Endothelial cell of umbilical vein (primary cell): ENCODE results near the gene TMEM138. TPM values are rescaled to one million over a fixed set of nuclear protein-coding genes. Genes with fewer than 3 reads are reported as not detected.

Source experiments
- BruUV-seq: library from RNA; stranded (reverse); fragments of 400-500 nt; replicated peaks from 2 replicates; lab custom pipeline; 2021; lab: Mats Ljungman, UMichigan
- CTCF ChIA-PET: fragments of 300-600, 350-600 bp; sonication (Branson Sonifier 250); formaldehyde crosslinking; loops from one replicate; lab custom pipeline; 2021; ENCODE audit warnings: antibody characterized with exemption, inconsistent platforms; lab: Charles Lee
- POLR2A ChIA-PET: fragments of 300-600, 350-600 bp; sonication (Branson Sonifier 250); formaldehyde crosslinking; loops from one replicate; lab custom pipeline; 2021; ENCODE audit warnings: antibody characterized with exemption, inconsistent platforms; lab: Charles Lee
- DNase-seq: peaks from one replicate; pipeline ENCODE4 v3.0.0-alpha.2; 2011; ENCODE audit warnings: low read depth, low spot score
- FAIRE-seq: peaks from 2 replicates; lab custom pipeline; 2011; peaks lifted over from hg19 to GRCh38; lab: Jason Lieb, UNC
- H2AFZ ChIP-seq: 2 replicates; pipeline ENCODE4 v1.6.0; 2012; ENCODE audit warnings: low read depth, low read length, control low read depth, inconsistent platforms
- H3K27ac ChIP-seq: 2 replicates; pipeline ENCODE4 v1.5.1; 2011; ENCODE audit warnings: low read depth, mild to moderate bottlenecking, control low read depth, low read length, moderate library complexity; ENCODE audit not compliant: insufficient read depth
- H3K27me3 ChIP-seq, 2 experiments: 2 replicates each; pipeline versions ENCODE4 v1.6.0 to v1.6.1; 2011; ENCODE audit warnings: low read length in 2 of 2, mixed read lengths in 1 of 2; ENCODE audit not compliant: control insufficient read depth in 2 of 2, insufficient read depth in 2 of 2
- H3K36me3 ChIP-seq, 2 experiments: 2 replicates in 1 of 2; 3 replicates in 1 of 2; pipeline ENCODE4 v1.5.1; 2011; ENCODE audit warnings: low read length in 2 of 2, mild to moderate bottlenecking in 1 of 2, moderate library complexity in 1 of 2; ENCODE audit not compliant: control insufficient read depth in 2 of 2, insufficient read depth in 2 of 2; ENCODE audit errors: extremely low read depth in 1 of 2
- H3K4me1 ChIP-seq: 3 replicates; pipeline ENCODE4 v1.5.1; 2011; ENCODE audit warnings: mild to moderate bottlenecking, low read length; ENCODE audit not compliant: control insufficient read depth, insufficient read depth; ENCODE audit errors: extremely low read depth
- H3K4me2 ChIP-seq: 2 replicates; pipeline ENCODE4 v1.6.1; 2011; ENCODE audit warnings: low read length, control low read depth, mixed read lengths; ENCODE audit not compliant: insufficient read depth
- H3K4me3 ChIP-seq, 3 experiments: fragments of 200-600 bp in 1 of 3; sonication (generic), shearing (Covaris generic) in 1 of 3; replicated peaks in 1 of 3; 2 replicates each; pipeline ENCODE4 v1.5.1; 2011 to 2016; ENCODE audit warnings: control low read depth in 3 of 3, low read length in 3 of 3, mild to moderate bottlenecking in 2 of 3, inconsistent platforms in 1 of 3, low read depth in 1 of 3, moderate library complexity in 1 of 3; ENCODE audit not compliant: insufficient read depth in 1 of 3
- H3K79me2 ChIP-seq: 2 replicates; pipeline ENCODE4 v1.6.0; 2012; ENCODE audit warnings: low read length, inconsistent platforms; ENCODE audit not compliant: control insufficient read depth, insufficient read depth
- H3K9ac ChIP-seq: replicated peaks from 2 replicates; pipeline ENCODE3; 2011; ENCODE audit warnings: low read length, control low read depth; ENCODE audit not compliant: insufficient read depth; ENCODE audit errors: extremely low read depth
- H3K9me1 ChIP-seq: replicated peaks from 3 replicates; pipeline ENCODE4 v1.6.0; 2011; ENCODE audit warnings: mild to moderate bottlenecking, low read length; ENCODE audit not compliant: control insufficient read depth, insufficient read depth; ENCODE audit errors: extremely low read depth
- H3K9me3 ChIP-seq: replicated peaks from 2 replicates; pipeline ENCODE4 v1.5.1; 2012; ENCODE audit warnings: low read length, inconsistent platforms; ENCODE audit not compliant: control insufficient read depth, insufficient read depth
- H4K20me1 ChIP-seq: replicated peaks from 2 replicates; pipeline ENCODE3; 2011; ENCODE audit warnings: mild to moderate bottlenecking, low read length; ENCODE audit not compliant: control insufficient read depth, insufficient read depth; ENCODE audit errors: extremely low read depth
- CTCF ChIP-seq, 2 donors: IDR thresholded peaks; 1 replicate in 1 of 2; 2 replicates in 1 of 2; pipeline ENCODE4 v1.5.1; 2011; ENCODE audit warnings: low read length in 2 of 2, mild to moderate bottlenecking in 2 of 2, moderate library complexity in 2 of 2, control low read depth in 1 of 2, inconsistent platforms in 1 of 2, low read depth in 1 of 2; ENCODE audit not compliant: insufficient read depth in 1 of 2; ENCODE audit errors: extremely low read depth in 1 of 2
- EZH2 ChIP-seq: IDR thresholded peaks from 2 replicates; pipeline ENCODE4 v1.6.1; 2012; ENCODE audit warnings: borderline replicate concordance, low read depth, mild to moderate bottlenecking, moderate library complexity, low read length, inconsistent platforms; ENCODE audit not compliant: severe bottlenecking
- FOS ChIP-seq: IDR thresholded peaks from 2 replicates; pipeline ENCODE4 v1.6.1; 2011; ENCODE audit warnings: mild to moderate bottlenecking, low read length, moderate library complexity, borderline replicate concordance; ENCODE audit not compliant: insufficient read depth
- GATA2 ChIP-seq: IDR thresholded peaks from 2 replicates; pipeline ENCODE4 v1.7.0; 2011; ENCODE audit warnings: low read depth, mild to moderate bottlenecking, moderate library complexity, mixed read lengths, low read length; ENCODE audit not compliant: insufficient read length, insufficient read depth
- POLR2A ChIP-seq: IDR thresholded peaks from 2 replicates; pipeline ENCODE4 v1.6.1; 2012; ENCODE audit warnings: low read depth, mild to moderate bottlenecking, control low read depth, low read length
- dilution Hi-C: fragments of 300-500 bp; cut with MboI; formaldehyde crosslinking; loops from one replicate; pipeline ENCODE4 v1.15.0; 2019; ENCODE audit warnings: low sequenced_read_pairs; ENCODE audit not compliant: extremely low pct_ligation_motif_present
- intact Hi-C: fragments of 100-400 bp; cut with micrococcal nuclease; formaldehyde crosslinking; loops from one replicate; pipeline ENCODE4 v1.10.0; 2022
- polyA plus RNA-seq, 4 experiments: library from polyadenylated mRNA; depleted of rRNA in 3 of 4; stranded (reverse) in 3 of 4; unstranded in 1 of 4; fragments of >200 nt; gene quantifications; 2 replicates each; pipeline versions ENCODE4 v1.2.1 to v1.2.3, GENCODE V29; 2011 to 2012; ENCODE audit warnings: missing spikeins in 1 of 4
- total RNA-seq: library from RNA; stranded (reverse); gene quantifications from 2 replicates; pipeline ENCODE4 v1.2.3, GENCODE V29; 2021
- TF ChIP-seq, protein P1 (sequence below): IDR thresholded peaks from 2 replicates; pipeline ENCODE4 v1.6.1; 2011; ENCODE audit not compliant: insufficient read depth, insufficient read length

TMEM138 gene
- total and polyA plus RNA-seq, 2 donors (not counting 3 experiments of a cell fraction or from before 2014, with no cell fraction given): 37.9 to 60.0 TPM

DNA sequence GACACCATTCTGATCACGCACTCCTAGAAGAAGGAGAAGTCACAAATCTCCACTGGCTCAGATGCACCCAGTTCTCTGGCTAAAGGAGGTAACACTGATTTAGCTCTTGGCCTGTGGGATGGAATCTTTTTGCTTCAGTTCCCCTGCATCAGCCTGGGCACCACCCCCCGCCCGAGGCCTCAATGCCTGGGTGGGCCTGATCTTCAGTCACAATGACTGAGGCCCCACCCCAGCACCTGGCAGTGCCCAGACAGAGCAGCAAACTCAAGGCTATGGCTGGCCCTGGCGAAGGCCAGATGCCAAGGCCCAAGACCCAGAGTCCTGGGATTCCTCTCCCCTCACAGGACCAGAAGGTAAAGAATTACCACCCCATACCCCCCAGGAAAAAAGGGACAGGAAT lies 5.5 kb upstream of the TMEM138 start:
- intact Hi-C loops (no loop called here), dilution Hi-C loops (no loop called here)
- DNase-seq: no peak
- Histone ChIP-seq H2AFZ (no peak overlapping the region), H3K4me3 (no peak overlapping the region), H3K36me3 (peaks cover 0 to 9% of the 10 kb centered on the region in 2 experiments), H4K20me1 (no peaks in the 10 kb centered on the region), H3K9me1 (no peaks in the 10 kb centered on the region), H3K79me2 (peaks cover 5% of the 10 kb centered on the region), H3K27ac (no peak overlapping the region), H3K9me3 (no peaks in the 10 kb centered on the region), H3K9ac (no peak overlapping the region), H3K4me1 (peaks cover 12% of the 10 kb centered on the region), H3K27me3 (no peaks in the 10 kb centered on the region), H3K4me2 (no peak overlapping the region)
- FAIRE-seq: no peak
- no TSS peak for BruUV-seq
- CTCF ChIA-PET: interaction anchor here (1.3 to 2.6 kb wide), 3 partner anchors 20 to 79 kb away, joined by 4 to 12 read pairs (median 7); no protein-coding TSS in a partner anchor
- POLR2A ChIA-PET: no interaction called here
- TF ChIP-seq CTCF (IDR thresholded peaks at IDR 0.05; ENCODE audit: extremely low read depth in 1 of 2, insufficient read depth in 1 of 2, low read depth in 1 of 2, low read length in 2 of 2) (no peak), POLR2A (no peak), GATA2 (no peak)
- TF ChIP-seq, protein P1, sequence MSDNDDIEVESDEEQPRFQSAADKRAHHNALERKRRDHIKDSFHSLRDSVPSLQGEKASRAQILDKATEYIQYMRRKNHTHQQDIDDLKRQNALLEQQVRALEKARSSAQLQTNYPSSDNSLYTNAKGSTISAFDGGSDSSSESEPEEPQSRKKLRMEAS: no peak

DNA sequence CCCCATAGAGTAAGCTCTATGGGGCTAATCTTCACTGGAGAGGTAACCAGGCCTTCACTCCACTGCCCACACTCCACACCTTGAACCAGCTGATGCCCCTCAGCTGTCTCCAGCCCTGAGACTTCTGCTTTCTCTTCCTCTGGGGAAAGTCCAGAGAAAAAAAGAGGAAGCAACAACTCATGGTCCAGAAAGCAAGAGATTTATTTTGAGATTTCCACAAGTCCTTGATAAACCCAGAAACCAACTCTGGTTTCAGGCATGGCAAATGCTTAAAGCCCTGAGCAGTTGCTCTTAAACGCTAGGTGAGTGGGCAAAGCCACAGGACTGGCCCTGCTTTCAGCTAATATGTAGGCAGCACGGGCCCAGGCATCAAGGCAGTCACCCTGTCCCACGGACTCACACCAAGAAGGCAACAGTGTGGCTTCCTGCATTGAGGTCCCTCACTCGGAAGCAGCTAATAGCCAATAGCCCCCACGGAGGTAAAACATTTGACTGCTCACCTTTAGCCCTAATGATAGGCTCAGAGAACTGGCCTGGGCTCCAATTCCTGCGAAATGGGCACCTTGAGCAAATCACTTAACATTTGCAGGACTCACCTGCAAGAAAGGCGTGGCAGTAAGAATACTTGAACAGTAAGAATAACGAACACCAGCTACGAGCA lies 4.8 kb upstream of the TMEM138 start:
- Histone ChIP-seq H3K9me3 (no peaks in the 10 kb centered on the region), H3K79me2 (peaks cover 6% of the 10 kb centered on the region), H2AFZ (no peak overlapping the region), H3K27me3 (no peaks in the 10 kb centered on the region), H4K20me1 (no peaks in the 10 kb centered on the region), H3K9ac (no peak overlapping the region), H3K4me2 (no peak overlapping the region), H3K9me1 (no peaks in the 10 kb centered on the region), H3K4me1 (peaks cover 12% of the 10 kb centered on the region), H3K36me3 (peaks cover 0 to 9% of the 10 kb centered on the region in 2 experiments), H3K4me3 (no peak overlapping the region), H3K27ac (no peak overlapping the region)
- ChIA-PET CTCF (interaction anchor here (1.1 to 2.6 kb wide), 5 partner anchors 9 to 78 kb away, joined by 3 to 12 read pairs (median 4); no protein-coding TSS in a partner anchor), POLR2A (no interaction called here)
- no TSS peak for BruUV-seq
- no peak for TF ChIP-seq CTCF (IDR thresholded peaks at IDR 0.05; ENCODE audit: extremely low read depth in 1 of 2, insufficient read depth in 1 of 2, low read depth in 1 of 2, low read length in 2 of 2)
- TF ChIP-seq EZH2: no peak
- TF ChIP-seq FOS: no peak
- FAIRE-seq (no peak), DNase-seq (no peak)
- intact Hi-C loops (no loop called here), dilution Hi-C loops (no loop called here)
